ENCODE measurements around the gene ANO9. TPM values are rescaled to one million over a fixed set of nuclear protein-coding genes. Genes with fewer than 3 reads are reported as not detected.
A peak's percentile ranks its signal among the peaks of the same experiment; 100 is the strongest.

The ANO9 gene
- total and polyA plus RNA-seq, 8 donors: 4.0 to 28.0 (median 8.0) TPM

DNA sequence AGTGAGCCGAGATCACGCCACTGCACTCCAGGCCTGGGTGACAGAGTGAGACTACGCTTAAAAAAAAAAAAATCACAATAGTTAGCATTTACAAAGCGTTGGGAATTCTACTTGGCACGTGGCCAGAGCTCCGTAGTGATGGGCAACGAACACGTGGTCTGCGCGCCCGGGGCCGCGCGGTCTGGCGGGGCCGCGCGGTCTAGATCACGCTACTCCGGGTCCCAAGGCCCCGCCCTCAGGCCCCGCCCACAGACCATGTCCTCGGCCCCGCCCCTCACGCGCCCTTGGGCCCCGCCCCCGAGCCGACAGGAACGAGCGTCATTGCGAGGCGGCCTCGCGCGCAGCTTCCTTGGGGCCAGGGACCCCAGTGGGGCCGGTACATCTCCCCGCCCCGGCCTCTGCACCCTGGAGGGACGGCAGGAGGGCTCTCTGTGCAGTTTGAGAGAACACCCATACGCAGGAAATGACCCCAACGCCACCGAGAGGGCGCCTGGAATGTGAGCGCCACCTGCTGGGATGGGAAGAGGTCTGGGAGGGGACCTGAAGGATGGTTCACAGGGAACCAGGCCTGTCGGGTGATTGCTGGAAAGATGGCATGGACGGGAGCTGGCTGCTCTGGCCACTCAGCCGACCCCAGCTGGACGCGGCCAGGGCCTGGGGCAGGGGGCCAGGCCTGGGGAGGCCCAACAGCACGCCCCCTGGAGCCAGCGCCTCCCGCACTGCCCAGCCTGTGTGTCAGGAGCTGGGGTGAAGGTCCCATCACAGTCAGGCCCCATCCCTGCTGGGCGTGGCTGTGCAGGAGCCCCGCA is 6.3 kb upstream of the ANO9 start:
- Histone ChIP-seq H3K27ac (peak overlapping the region; percentile 94 to 95), H3K27me3 (peaks cover 0 to 10% of the 10 kb centered on the region in 2 donors), H3K4me3 (peak overlapping the region; percentile 46 to 98), H3K9me3 (no peaks in the 10 kb centered on the region), H3K36me3 (peaks cover 0 to 12% of the 10 kb centered on the region in 2 donors), H3K4me1 (peaks cover 23 to 45% of the 10 kb centered on the region in 2 donors)
- peak; percentile 86 to 98 (median 95) for DNase-seq
- intact Hi-C loops (cut with DNase I): no loop called here
- TF ChIP-seq, protein P1, sequence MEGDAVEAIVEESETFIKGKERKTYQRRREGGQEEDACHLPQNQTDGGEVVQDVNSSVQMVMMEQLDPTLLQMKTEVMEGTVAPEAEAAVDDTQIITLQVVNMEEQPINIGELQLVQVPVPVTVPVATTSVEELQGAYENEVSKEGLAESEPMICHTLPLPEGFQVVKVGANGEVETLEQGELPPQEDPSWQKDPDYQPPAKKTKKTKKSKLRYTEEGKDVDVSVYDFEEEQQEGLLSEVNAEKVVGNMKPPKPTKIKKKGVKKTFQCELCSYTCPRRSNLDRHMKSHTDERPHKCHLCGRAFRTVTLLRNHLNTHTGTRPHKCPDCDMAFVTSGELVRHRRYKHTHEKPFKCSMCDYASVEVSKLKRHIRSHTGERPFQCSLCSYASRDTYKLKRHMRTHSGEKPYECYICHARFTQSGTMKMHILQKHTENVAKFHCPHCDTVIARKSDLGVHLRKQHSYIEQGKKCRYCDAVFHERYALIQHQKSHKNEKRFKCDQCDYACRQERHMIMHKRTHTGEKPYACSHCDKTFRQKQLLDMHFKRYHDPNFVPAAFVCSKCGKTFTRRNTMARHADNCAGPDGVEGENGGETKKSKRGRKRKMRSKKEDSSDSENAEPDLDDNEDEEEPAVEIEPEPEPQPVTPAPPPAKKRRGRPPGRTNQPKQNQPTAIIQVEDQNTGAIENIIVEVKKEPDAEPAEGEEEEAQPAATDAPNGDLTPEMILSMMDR (IDR thresholded peaks at IDR 0.05): peak; percentile 63 to 87
- ATAC-seq: peak; percentile 85

DNA sequence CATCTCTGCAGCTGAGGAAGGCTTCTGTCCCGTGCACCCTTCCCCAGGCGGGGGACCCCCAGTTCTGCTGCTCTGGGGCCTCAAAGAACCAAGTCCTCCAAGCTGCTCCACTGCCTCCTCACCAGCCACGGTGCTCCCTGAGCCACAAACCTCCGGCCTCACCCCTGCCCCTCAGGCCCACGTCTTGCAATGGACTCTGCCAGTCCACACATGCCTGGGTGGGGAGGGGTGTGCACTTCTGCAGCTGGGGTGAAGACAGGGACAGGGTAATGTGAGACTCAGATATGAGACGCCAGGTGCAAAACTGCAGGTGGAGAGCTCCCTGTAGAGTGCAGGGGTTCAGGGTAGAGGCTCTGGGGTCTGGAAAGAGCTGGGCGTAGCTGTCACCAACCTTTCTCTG is 5.1 kb upstream of the ANO9 start:
- peaks cover 0 to 19% of the 10 kb centered on the region in 2 donors for H3K27me3 ChIP-seq
- H3K4me3 ChIP-seq: no peak overlapping the region
- no peak overlapping the region for H3K27ac ChIP-seq
- peaks cover 23 to 45% of the 10 kb centered on the region in 2 donors for H3K4me1 ChIP-seq
- H3K36me3 ChIP-seq: no peaks in the 10 kb centered on the region
- TF ChIP-seq, protein P1 (IDR thresholded peaks at IDR 0.05): no peak
- DNase-seq: peak in 1 of 4 donors; percentile 60
- intact Hi-C loops (cut with DNase I): no loop called here
- no peak for ATAC-seq
- no peaks in the 10 kb centered on the region for H3K9me3 ChIP-seq

DNA sequence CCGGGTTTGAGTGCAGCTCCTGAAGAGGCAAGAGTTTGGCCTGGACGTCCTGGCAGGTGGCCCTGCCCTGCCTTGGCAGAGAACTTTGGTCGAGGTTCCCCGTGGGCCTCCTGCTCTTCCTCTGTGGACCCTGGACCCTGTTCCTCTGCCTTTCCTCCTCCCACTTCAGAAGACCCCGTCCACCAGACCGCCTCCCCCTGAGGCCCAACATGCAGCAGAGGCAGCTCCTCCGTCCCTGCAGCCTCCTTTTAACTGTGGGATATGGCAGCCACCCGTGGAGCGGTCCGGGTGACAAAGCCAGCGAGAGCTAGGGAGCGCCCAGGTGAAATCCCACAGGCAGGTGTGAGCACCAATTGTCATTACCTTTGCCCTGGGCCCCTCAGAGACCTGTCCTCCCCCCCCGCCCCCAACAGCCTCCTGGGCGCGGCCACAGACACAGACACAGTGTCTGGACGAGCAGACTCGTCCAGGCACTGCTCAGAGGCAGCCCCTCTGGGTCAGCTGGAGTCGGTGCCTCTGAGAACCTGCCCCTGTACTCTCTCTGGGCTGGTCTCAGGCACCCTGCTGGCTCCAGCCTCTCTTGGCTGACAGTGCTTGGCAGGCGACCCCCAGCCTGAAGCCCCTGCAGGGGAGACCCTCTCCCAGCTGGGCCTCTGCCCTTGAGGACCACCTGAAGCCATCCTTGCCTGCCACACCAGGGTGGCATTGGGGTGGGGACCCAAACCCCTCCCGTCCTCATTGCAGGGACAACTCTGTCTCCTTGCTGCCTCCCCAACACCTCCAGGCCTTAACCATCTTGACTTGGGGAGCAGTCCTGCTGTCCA is 4.2 kb upstream of the ANO9 start:
- intact Hi-C loops (cut with DNase I): no loop called here
- peak in 1 of 4 donors; percentile 65 for DNase-seq
- H3K27ac ChIP-seq: no peak overlapping the region
- peaks cover 16 to 45% of the 10 kb centered on the region in 2 donors for H3K4me1 ChIP-seq
- no peaks in the 10 kb centered on the region for H3K36me3 ChIP-seq
- H3K27me3 ChIP-seq: peaks cover 0 to 28% of the 10 kb centered on the region in 2 donors
- TF ChIP-seq, protein P1 (IDR thresholded peaks at IDR 0.05): no peak
- no peaks in the 10 kb centered on the region for H3K9me3 ChIP-seq
- no peak for ATAC-seq
- H3K4me3 ChIP-seq: no peak overlapping the region

DNA sequence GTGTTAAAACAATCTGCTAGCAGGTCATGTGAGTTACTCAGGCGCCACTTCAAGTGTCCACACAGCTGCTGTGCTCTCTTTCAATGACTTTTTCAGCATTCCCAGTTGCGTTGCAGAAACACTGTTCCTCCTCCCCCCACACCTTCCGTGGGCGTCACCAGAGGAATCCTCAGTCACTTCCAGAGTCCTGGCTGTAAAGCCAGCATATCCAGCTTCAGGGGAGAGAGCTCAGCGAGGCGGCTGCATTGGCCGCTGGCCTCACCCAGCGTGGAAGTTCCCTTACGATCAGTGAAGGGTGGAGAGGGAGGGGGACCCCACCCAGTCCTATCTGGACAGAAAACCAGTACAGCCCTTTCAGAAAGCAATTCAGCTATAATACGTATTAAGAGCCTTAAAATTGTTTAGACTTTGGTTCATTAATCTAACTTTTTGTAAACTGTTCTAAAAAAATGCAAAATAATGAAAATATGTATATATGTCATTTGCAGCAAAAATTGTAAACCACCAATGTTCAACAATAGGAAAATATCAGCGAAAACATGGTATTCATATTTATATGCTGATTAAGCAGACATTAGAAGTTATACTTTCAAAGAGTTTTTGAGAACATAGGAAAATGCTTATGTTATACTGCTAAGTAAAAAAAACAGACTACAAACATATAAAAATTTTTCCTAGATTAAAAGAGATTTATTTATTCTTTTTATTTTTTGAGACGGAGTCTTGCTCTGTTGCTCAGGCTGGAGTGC is 2.8 kb upstream of the ANO9 start:
- no peaks in the 10 kb centered on the region for H3K36me3 ChIP-seq
- TF ChIP-seq, protein P1 (IDR thresholded peaks at IDR 0.05): no peak
- ATAC-seq (peak; percentile 28), DNase-seq (peak in 3 of 4 donors; percentile 61 to 71 (median 62))
- no peak overlapping the region for H3K4me3 ChIP-seq
- H3K27me3 ChIP-seq: peaks cover 0 to 37% of the 10 kb centered on the region in 2 donors
- peaks cover 13 to 43% of the 10 kb centered on the region in 2 donors for H3K4me1 ChIP-seq
- H3K9me3 ChIP-seq: no peaks in the 10 kb centered on the region
- intact Hi-C loops (cut with DNase I): no loop called here
- H3K27ac ChIP-seq: peak overlapping the region; percentile 1 to 30

All from left lung (tissue), 10 donors.